NCI-H2029 (cell line): Measurements from ENCODE around the gene ME1.
"Not testable (repeated sequence)": the region's sequence is repeated elsewhere in the genome, so short reads cannot be mapped to it uniquely, and the experiment has no call there.

Experiments
- DNase-seq: peaks from one replicate; lab custom pipeline; 2025; lab: John Stamatoyannopoulos, UW

ME1 gene

GRCh38 chr6:83352424-83353061, 78.3 kb downstream of the ME1 start:
- no peak for DNase-seq

DNA sequence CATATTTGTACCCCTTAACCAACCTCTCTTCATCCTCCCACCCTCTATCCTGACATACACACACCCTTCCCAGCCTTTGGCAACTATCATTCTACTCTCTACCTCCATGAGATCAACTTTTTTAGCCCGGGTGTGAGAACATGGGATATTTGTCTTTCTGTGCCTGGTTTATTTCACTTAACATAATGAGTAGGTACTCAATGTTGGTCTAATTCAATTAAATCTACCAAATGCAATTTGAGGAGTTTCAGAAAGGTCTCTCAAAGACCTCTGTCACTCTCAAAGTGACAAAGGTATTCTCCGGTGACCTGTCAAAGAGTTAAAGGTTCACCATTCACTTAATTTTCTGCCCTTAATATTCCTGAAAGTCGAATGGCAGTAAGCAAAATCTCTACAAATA, 87.7 kb downstream of the ME1 start:
- DNase-seq, result no peak

- no peak for DNase-seq
These were observed 89.1 kb downstream of the ME1 start for GRCh38 chr6:83341765-83342164.

DNA sequence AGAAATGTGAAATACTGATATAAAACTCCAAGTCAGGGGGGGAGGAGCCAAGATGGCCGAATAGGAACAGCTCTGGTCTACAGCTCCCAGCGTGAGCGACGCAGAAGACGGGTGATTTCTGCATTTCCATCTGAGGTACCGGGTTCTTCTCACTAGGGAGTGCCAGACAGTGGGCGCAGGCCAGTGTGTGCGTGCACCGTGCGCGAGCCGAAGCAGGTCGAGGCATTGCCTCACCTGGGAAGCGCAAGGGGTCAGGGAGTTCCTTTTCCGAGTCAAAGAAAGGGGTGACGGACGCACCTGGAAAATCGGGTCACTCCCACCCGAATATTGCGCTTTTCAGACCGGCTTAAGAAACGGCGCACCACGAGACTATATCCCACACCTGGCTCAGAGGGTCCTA, 96.9 kb downstream of the ME1 start:
- DNase-seq, result not testable (repeated sequence)

GRCh38 chr6:83333500-83333899, 97.4 kb downstream of the ME1 start:
- no peak for DNase-seq

DNA sequence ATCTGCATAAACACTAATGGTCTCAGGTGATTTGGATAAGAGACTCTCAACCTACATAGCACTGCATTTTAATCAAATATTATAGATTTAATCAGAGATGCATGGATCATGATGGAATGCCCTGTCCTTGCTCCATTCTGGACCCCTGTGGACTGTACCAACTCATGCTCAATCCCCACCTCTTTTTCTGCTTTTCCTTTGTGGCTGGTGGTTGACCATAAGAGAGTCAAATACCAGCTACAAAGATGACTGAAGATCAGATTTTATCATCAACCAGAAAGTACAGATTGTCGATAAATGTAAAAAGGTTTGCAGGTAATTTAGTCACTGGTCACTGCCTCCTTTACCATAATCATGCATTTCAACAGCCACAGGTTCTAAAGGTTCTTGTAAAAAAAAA, 116.2 kb downstream of the ME1 start:
- no peak for DNase-seq

DNA sequence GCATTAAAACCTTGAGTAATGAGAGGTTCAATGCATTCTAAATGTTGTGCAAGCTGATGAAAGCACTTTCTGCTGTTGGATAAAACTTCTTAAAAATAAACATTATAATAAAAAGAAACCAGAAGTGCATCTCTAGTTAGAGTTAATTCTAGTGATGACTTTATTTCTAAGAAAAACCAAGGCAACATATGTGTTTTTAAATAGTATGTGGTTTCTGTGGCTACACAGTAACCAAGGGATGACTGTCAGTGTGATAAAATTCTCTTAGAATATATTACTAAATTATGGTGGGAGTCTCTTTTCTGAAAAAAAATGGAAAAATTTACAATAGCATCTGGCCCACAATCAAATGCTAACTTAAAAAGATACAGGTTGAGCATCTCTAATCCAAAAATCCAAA, 117.0 kb downstream of the ME1 start:
- DNase-seq, result no peak

- DNase-seq, result no peak
These were observed 119.6 kb downstream of the ME1 start for GRCh38 chr6:83311231-83311630.

DNA sequence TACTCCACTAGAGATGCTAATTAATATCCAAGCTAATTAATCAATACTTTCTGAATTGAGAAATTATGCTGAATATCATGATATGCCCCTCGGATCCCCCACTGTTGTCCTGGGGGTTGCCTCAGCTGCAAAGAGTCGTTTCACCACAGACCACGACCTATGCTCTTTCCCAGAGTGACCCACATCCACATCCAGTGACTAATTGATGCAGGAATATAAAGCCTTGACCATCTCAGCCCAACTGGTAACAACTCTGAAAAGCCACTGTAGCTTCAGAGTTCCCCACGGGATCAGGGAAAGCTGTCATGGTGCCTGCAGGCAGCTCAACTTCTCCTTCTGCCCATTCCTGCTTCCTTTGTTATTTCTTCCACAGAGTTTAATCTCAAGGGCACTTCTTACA, 120.8 kb downstream of the ME1 start:
- no peak for DNase-seq

- DNase-seq, result no peak
These were observed 121.5 kb downstream of the ME1 start for GRCh38 chr6:83309344-83309743.

- DNase-seq, result no peak
These were observed 122.0 kb downstream of the ME1 start for GRCh38 chr6:83308833-83309232.

DNA sequence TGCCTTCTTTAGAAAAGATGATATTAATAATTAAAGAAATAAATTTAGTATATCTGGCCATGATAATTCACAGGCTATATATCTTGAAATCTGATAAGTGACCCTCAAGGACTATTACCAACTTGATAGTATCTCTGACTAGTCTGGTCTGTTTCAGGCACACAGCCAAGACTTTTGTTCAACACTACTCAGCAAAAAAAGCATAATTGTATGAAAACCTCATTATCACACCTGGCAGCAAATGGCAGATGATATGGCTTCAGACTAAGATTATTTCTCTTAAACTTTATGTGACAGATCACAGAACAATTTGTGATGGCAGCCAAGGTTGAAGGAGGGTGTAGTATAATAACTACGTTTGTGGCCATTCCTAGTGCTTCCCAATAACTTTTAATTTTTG, 123.0 kb downstream of the ME1 start:
- no peak for DNase-seq

GRCh38 chr6:83303426-83303825, 127.4 kb downstream of the ME1 start:
- no peak for DNase-seq

- DNase-seq, result no peak
These were observed 136.2 kb downstream of the ME1 start for GRCh38 chr6:83294676-83295075.

DNA sequence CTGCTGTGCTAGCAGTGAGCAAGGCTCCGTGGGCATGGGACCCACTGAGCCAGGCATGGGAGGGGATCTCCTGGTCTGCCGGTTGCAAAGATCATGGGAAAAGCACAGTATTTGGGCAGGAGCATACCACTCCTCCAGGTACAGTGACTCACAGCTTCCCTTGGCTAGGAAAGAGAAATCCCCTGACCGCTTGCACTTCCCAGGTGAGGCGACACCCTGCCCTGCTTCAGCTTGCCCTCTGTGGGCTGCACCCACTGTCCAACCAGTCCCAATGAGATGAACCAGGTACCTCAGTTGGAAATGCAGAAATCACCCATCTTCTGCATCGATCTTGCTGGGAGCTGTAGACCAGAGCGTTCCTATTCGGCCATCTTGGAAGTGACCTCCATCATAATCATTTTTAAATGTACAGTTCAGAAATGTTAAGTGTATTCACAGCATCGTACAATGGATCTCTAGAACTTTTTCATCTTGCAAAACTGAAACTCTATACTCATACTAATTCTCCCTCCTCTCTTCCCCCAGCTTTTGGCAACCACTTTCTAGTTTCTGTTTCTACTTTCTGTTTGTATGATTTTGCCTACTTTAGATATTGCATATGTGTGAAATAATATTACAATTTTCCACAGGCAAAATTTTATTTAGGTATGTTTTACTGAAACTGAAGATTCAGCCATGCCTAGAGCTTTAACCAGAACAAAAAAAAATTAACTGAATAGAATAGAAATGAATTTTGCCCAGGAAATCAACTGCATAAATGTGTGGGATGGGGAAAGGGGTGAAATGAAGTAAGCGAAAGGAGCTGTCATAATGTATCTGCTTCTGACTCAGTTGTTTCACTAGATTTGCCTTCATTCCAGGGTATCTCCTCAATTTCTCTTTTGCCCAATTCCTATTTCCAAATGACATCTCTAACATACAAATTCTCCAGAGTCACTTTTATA, 137.7 kb downstream of the ME1 start:
- DNase-seq, result no peak

- not testable (repeated sequence) for DNase-seq
These were observed 143.6 kb downstream of the ME1 start for GRCh38 chr6:83287298-83287697.

DNA sequence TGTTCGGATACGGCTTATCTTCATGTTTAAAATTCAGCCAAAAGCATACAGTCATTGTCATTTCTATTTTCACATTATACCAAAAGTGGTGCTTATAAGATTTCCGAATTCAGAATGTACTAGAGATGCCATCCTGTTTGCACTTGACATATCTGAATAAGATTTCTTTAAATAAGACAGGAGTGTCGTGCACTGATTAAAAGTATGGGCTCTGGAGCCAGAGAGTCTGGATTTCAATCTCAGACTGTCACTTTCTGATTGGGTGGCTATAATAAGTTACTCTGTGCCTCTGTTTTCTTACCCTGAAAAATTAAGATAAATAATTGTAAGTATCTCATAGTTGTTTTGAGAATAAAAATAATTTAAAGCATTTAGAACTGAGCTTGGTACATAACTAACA, 144.9 kb downstream of the ME1 start:
- no peak for DNase-seq

DNA sequence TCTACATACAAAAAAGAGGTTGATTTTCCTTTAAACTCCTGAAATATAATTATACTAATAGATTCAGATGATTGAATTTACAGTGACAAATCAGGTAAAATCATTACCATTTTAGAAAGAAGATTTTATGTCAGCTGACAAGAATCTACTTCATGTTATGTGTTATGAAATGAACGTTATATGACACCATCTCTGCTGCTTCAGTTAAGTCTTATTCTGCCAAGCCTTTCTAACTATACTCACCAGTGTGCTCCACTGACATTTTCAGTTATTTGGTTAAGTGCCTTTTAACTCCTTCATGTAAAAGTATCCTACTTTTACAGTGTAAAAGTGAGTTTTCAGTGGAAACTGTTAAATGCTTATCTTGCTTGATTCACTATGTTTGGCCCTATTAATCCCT, 157.3 kb downstream of the ME1 start:
- DNase-seq, result no peak

DNA sequence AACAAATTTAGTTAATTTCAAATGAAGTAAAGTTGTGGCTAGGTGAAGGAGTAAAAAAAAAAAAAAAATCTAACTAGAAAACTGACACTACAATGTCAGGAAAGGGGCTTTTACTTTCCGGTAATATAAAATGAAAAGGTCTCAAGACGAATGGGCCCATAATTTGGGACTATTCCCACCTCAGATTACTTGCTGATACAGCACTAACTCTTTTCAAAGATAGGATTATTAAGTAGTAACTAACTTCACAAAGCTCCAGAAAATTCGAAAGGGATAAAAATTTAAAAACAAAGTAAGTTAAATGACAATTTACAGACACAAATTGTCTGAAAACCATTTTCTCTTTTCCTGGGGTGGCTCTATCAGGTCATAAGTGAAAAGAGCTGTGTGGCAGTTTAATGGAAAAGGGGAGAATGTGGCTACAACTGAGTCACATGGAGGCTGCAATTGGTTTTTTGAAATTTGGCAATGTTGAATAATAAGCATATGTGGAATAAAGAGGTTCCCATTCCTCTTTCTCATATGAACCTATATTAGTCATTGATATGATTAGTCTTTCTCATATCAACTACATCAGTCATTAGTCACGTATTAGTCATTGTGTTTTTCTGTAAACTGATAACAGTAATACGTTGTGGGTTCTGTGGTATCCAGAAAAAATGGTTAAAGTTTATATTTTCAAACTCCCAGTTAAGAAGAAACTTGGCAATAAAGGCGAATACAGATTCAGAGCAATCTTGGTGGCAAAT, 159.7 kb downstream of the ME1 start:
- DNase-seq, result no peak

DNA sequence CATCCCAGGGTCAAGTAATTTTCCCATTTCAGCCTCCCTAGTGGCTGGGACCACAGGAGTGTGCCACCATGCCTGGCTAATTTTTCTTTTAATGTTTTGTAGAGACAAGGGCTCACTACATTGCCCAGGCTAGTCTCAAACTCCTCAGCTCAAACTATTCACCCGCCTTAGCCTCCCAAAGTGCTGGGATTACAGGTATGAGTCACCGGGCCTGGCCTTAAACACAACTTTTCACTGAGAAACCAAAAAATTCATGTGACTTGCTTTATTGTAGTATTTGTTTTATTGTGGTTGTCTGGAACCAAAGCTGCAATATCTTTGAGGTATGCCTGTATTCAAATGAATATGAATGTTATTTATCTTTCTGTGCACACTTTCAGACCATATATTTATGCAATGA, 165.5 kb downstream of the ME1 start:
- DNase-seq, result no peak

- no peak for DNase-seq
These were observed 170.3 kb downstream of the ME1 start for GRCh38 chr6:83260577-83260976.

DNA sequence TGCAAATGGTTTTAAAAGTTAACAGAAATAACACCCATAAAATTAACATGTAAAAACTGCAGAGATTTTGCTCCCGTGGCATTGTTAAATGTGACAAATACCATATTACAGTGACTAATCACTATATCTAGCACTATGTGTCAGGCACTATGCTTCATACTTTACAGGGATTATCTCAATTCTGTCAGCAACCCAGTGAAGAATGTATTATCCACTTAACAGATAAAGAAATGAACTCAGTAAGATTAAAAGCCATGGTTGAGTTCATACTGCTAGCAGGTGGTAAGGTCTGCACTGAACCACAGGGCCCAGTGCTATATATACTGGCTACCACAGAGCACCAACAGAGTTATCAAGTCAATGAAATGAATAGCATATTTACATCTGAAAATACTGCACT, 172.3 kb downstream of the ME1 start:
- DNase-seq, result no peak

DNA sequence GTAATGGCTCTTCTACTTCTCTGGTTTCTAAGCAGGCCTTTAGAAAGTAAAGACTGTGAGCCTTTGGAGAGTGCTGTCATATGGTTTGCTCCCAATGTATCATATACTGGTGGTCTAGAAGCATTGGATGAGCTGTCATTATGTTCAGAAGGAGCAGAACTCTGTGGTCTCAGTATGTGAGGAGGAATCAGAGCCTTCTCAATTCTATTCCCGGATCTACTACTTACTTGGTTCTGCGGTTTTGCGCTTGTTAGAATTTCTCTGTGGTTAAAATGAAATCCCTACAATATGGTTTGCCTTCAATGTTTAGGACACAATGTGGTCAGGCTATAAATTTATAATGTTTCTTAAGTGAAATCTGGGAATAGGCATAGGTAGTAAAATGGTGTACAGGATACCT, 173.1 kb downstream of the ME1 start:
- DNase-seq, result no peak
